GM11168 (cell line): Measurements from ENCODE around the gene MYO18A.

Experiments
- in situ Hi-C: fragments of 300-500 bp; cut with MboI; formaldehyde crosslinking; loops from one replicate; pipeline ENCODE4 v1.12.0; 2022; ENCODE audit warnings: low sequenced_read_pairs; ENCODE audit not compliant: unreplicated experiment

MYO18A gene

GRCh38 chr17:29196769-29197515 lies 16.7 kb upstream of the MYO18A start:
- in situ Hi-C loops = no loop called here

GRCh38 chr17:29195465-29196081 lies 15.4 kb upstream of the MYO18A start:
- in situ Hi-C loops = no loop called here

- in situ Hi-C loops = no loop called here
Measured at GRCh38 chr17:29194669-29195068, 14.5 kb upstream of the MYO18A start.

GRCh38 chr17:29193146-29193545 lies 12.9 kb upstream of the MYO18A start:
- in situ Hi-C loops = no loop called here

- in situ Hi-C loops = no loop called here
Measured at GRCh38 chr17:29190592-29191207, 10.5 kb upstream of the MYO18A start.

GRCh38 chr17:29190039-29190438 lies 9.8 kb upstream of the MYO18A start:
- in situ Hi-C loops = no loop called here

- in situ Hi-C loops = loop anchor here (5.0 kb wide), 1 partner anchor 37 kb away; no protein-coding TSS in a partner anchor
Measured at GRCh38 chr17:29189355-29189754, 9.2 kb upstream of the MYO18A start.

- in situ Hi-C loops = no loop called here
Measured at GRCh38 chr17:29181226-29181625, 1.0 kb upstream of the MYO18A start.

- in situ Hi-C loops = no loop called here
Measured at GRCh38 chr17:29180788-29181160, 576 bp upstream of the MYO18A start.

- in situ Hi-C loops = no loop called here
Measured at GRCh38 chr17:29179232-29180033, 765 bp downstream of the MYO18A start.

- in situ Hi-C loops = no loop called here
Measured at GRCh38 chr17:29178750-29179231, 1.4 kb downstream of the MYO18A start.

- in situ Hi-C loops = no loop called here
Measured at GRCh38 chr17:29177871-29178749, 2.1 kb downstream of the MYO18A start.

- in situ Hi-C loops = no loop called here
Measured at GRCh38 chr17:29177541-29177870, 2.7 kb downstream of the MYO18A start.

GRCh38 chr17:29176558-29177351 lies 3.4 kb downstream of the MYO18A start:
- in situ Hi-C loops = no loop called here

- in situ Hi-C loops = no loop called here
Measured at GRCh38 chr17:29175349-29175748, 4.8 kb downstream of the MYO18A start.

- in situ Hi-C loops = no loop called here
Measured at GRCh38 chr17:29172589-29172988, 7.6 kb downstream of the MYO18A start.

- in situ Hi-C loops = no loop called here
Measured at GRCh38 chr17:29170682-29171081, 9.5 kb downstream of the MYO18A start.

- in situ Hi-C loops = no loop called here
Measured at GRCh38 chr17:29169806-29170591, 10.2 kb downstream of the MYO18A start.
